HG03378 (cell line): ENCODE measurements around the gene CAPN15.

Experiments used
- ATAC-seq: cut with Tn5 transposase; IDR thresholded peaks from one replicate; pipeline ENCODE4 v1.9.1; 2021; ENCODE audit warnings: mild to moderate bottlenecking, moderate library complexity; ENCODE audit not compliant: unreplicated experiment

The CAPN15 gene

GRCh38 chr16:524274-525040 is 3.1 kb upstream of the CAPN15 start:
- no peak for ATAC-seq

GRCh38 chr16:525123-525519 is 2.4 kb upstream of the CAPN15 start:
- ATAC-seq = no peak

GRCh38 chr16:525520-526180 is 1.9 kb upstream of the CAPN15 start:
- no peak for ATAC-seq

GRCh38 chr16:526181-527014 is 1.1 kb upstream of the CAPN15 start:
- ATAC-seq = no peak

GRCh38 chr16:528111-529011 is 849 bp downstream of the CAPN15 start:
- no peak for ATAC-seq

- no peak for ATAC-seq
These were observed 1.6 kb downstream of the CAPN15 start for GRCh38 chr16:529012-529575.

GRCh38 chr16:530111-530817 is 2.8 kb downstream of the CAPN15 start:
- ATAC-seq = no peak

- no peak for ATAC-seq
These were observed 4.1 kb downstream of the CAPN15 start for GRCh38 chr16:531494-532125.

- ATAC-seq = no peak
These were observed 6.0 kb downstream of the CAPN15 start for GRCh38 chr16:533391-534123.

GRCh38 chr16:534135-534534 is 6.6 kb downstream of the CAPN15 start:
- no peak for ATAC-seq

- ATAC-seq = no peak
These were observed 7.4 kb downstream of the CAPN15 start for GRCh38 chr16:534856-535445.

- no peak for ATAC-seq
These were observed 8.2 kb downstream of the CAPN15 start for GRCh38 chr16:535446-536405.

- no peak for ATAC-seq
These were observed 9.2 kb downstream of the CAPN15 start for GRCh38 chr16:536746-537145.

GRCh38 chr16:537415-538335 is 10.2 kb downstream of the CAPN15 start:
- no peak for ATAC-seq

GRCh38 chr16:539901-540530 is 12.5 kb downstream of the CAPN15 start:
- ATAC-seq = no peak
